GM12878 (cell line): ENCODE results near the gene TIGD4. TPM values are rescaled to one million over a fixed set of nuclear protein-coding genes. Genes with fewer than 3 reads are reported as not detected.

Experiments
- ATAC-seq: fragments of 200-7000 bp; cut with Tn5 transposase; 3 replicates; pipeline ENCODE4 v1.9.1; 2020; ENCODE audit warnings: mild to moderate bottlenecking, moderate library complexity
- BruUV-seq: library from RNA; stranded (reverse); fragments of 400-500 nt; replicated peaks from 2 replicates; lab custom pipeline; 2021; lab: Mats Ljungman, UMichigan
- CTCF ChIA-PET: fragments of 300-600 bp; sonication (Branson Sonifier 250); formaldehyde crosslinking; extraction: SDS; loops from one replicate; lab custom pipeline; 2021; ENCODE audit warnings: inconsistent platforms; lab: Yijun Ruan, JAX
- POLR2A ChIA-PET: fragments of 350-600 bp; formaldehyde crosslinking; extraction: SDS; loops from one replicate; lab custom pipeline; 2021; ENCODE audit warnings: inconsistent platforms; lab: Charles Lee
- RAD21 ChIA-PET: fragments of 300-600 bp; sonication (Branson Sonifier 250); formaldehyde crosslinking; loops from one replicate; lab custom pipeline; 2023; ENCODE audit warnings: antibody characterized with exemption; ENCODE audit not compliant: unreplicated experiment; lab: Charles Lee
- SMC1A ChIA-PET: fragments of 300-600 bp; sonication (Branson Sonifier 250); formaldehyde crosslinking; loops from one replicate; lab custom pipeline; 2023; ENCODE audit not compliant: unreplicated experiment, uncharacterized antibody; lab: Charles Lee
- DNase-seq: peaks from one replicate; pipeline ENCODE4 v3.0.0-alpha.2; 2011; ENCODE audit warnings: low read depth, low spot score
- FAIRE-seq: peaks from 3 replicates; lab custom pipeline; 2011; peaks lifted over from hg19 to GRCh38; lab: Jason Lieb, UNC
- H2AFZ ChIP-seq: 2 replicates; pipeline ENCODE4 v1.6.0; 2011; ENCODE audit warnings: low read depth, low read length, control low read depth; ENCODE audit not compliant: control insufficient read depth
- H3K27ac ChIP-seq: 2 replicates; pipeline ENCODE4 v1.5.1; 2011; ENCODE audit warnings: control low read depth; ENCODE audit not compliant: control insufficient read depth, insufficient read depth
- H3K27me3 ChIP-seq, 2 experiments: replicated peaks in 1 of 2; 2 replicates each; pipeline versions ENCODE4 v1.6.0 to v1.6.1; 2011; ENCODE audit warnings: low read length in 1 of 2; ENCODE audit not compliant: control insufficient read depth in 2 of 2, insufficient read depth in 2 of 2
- H3K36me3 ChIP-seq, 2 experiments: 2 replicates each; pipeline ENCODE4 v1.5.1; 2011; ENCODE audit warnings: low read length in 1 of 2; ENCODE audit not compliant: control insufficient read depth in 2 of 2, insufficient read depth in 2 of 2
- H3K4me1 ChIP-seq: 2 replicates; pipeline ENCODE4 v1.6.1; 2011; ENCODE audit warnings: mild to moderate bottlenecking, low read length, moderate library complexity, mixed read lengths; ENCODE audit not compliant: control insufficient read depth, insufficient read depth
- H3K4me2 ChIP-seq: 2 replicates; pipeline ENCODE4 v1.6.0; 2011; ENCODE audit warnings: control low read depth; ENCODE audit not compliant: control insufficient read depth, insufficient read depth
- H3K4me3 ChIP-seq: fragments of 200-600 bp; sonication (generic); 2 replicates; pipeline ENCODE4 v1.5.1; 2016
- H3K79me2 ChIP-seq: 2 replicates; pipeline ENCODE4 v1.6.0; 2011; ENCODE audit warnings: low read length; ENCODE audit not compliant: control insufficient read depth, insufficient read depth
- H3K9ac ChIP-seq: 2 replicates; pipeline ENCODE4 v1.8.0; 2011; ENCODE audit warnings: low read length, control low read depth, mixed read lengths; ENCODE audit not compliant: control insufficient read depth, insufficient read depth
- H3K9me3 ChIP-seq: replicated peaks from 3 replicates; pipeline ENCODE4 v1.5.1; 2011; ENCODE audit warnings: mild to moderate bottlenecking, low read length; ENCODE audit not compliant: control insufficient read depth, insufficient read depth
- H4K20me1 ChIP-seq: 2 replicates; pipeline ENCODE4 v1.6.0; 2011; ENCODE audit not compliant: control insufficient read depth, insufficient read depth
- ATF3 ChIP-seq: IDR thresholded peaks from 2 replicates; pipeline ENCODE4 v1.6.1; 2011; ENCODE audit warnings: low read depth, mild to moderate bottlenecking, low read length, moderate library complexity, borderline replicate concordance; ENCODE audit errors: extremely low read depth
- BCL11A ChIP-seq: IDR thresholded peaks from 2 replicates; pipeline ENCODE4 v1.6.1; 2011; ENCODE audit warnings: low read depth, low read length
- CHD1 ChIP-seq: IDR thresholded peaks from 2 replicates; pipeline ENCODE4 v1.6.1; 2012; ENCODE audit warnings: low read depth, low read length, improper control_type of control experiment
- CTCF ChIP-seq, 3 experiments: IDR thresholded peaks in 2 of 3; conservative IDR thresholded peaks in 1 of 3; 2 replicates each; pipeline ENCODE4 v1.5.1; 2011; ENCODE audit warnings: low read depth in 3 of 3, low read length in 3 of 3, mild to moderate bottlenecking in 3 of 3, control low read depth in 2 of 3, moderate library complexity in 2 of 3, inconsistent platforms in 1 of 3, mixed read lengths in 1 of 3; ENCODE audit not compliant: control insufficient read depth in 2 of 3, insufficient read depth in 1 of 3; ENCODE audit errors: extremely low read depth in 1 of 3
- EED ChIP-seq: sonication (generic); IDR thresholded peaks from 2 replicates; pipeline ENCODE4 v1.6.1; 2016; ENCODE audit warnings: antibody characterized with exemption, low read depth
- FOS ChIP-seq: IDR thresholded peaks from 3 replicates; pipeline ENCODE4 v1.6.1; 2011; ENCODE audit warnings: borderline replicate concordance; ENCODE audit not compliant: insufficient read length; ENCODE audit errors: extremely low read depth
- MEF2A ChIP-seq: IDR thresholded peaks from 2 replicates; pipeline ENCODE4 v1.6.1; 2011; ENCODE audit warnings: low read depth, mild to moderate bottlenecking, low read length, moderate library complexity; ENCODE audit not compliant: insufficient read depth
- MEF2B ChIP-seq: fragments of 450-650 bp; IDR thresholded peaks from 2 replicates; pipeline ENCODE4 v1.6.1; 2018; ENCODE audit warnings: mild to moderate bottlenecking, moderate library complexity; ENCODE audit not compliant: partially characterized antibody, poor library complexity, severe bottlenecking
- MYB ChIP-seq: fragments of 150-350 bp; IDR thresholded peaks from 2 replicates; pipeline ENCODE4 v1.6.1; 2014; ENCODE audit warnings: mild to moderate bottlenecking, low read depth, low read length, borderline replicate concordance
- NBN ChIP-seq: fragments of 450-650 bp; IDR thresholded peaks from 2 replicates; pipeline ENCODE4 v1.6.1; 2016
- NFYA ChIP-seq: IDR thresholded peaks from 2 replicates; pipeline ENCODE4 v1.6.1; 2011; ENCODE audit warnings: low read depth, mild to moderate bottlenecking, low read length, improper control_type of control experiment, borderline replicate concordance
- NR2C1 ChIP-seq: fragments of 450-650 bp; IDR thresholded peaks from 2 replicates; pipeline ENCODE4 v1.6.1; 2017; ENCODE audit warnings: antibody characterized with exemption, mild to moderate bottlenecking, moderate library complexity
- POLR2AphosphoS5 ChIP-seq: IDR thresholded peaks from 2 replicates; pipeline ENCODE4 v1.6.1; 2011; ENCODE audit warnings: mild to moderate bottlenecking, low read length, inconsistent platforms
- POU2F2 ChIP-seq: IDR thresholded peaks from 3 replicates; pipeline ENCODE4 v1.6.1; 2011; ENCODE audit warnings: low read depth, mild to moderate bottlenecking, low read length, borderline replicate concordance
- SREBF1 ChIP-seq: IDR thresholded peaks from 2 replicates; pipeline ENCODE4 v1.6.1; 2012; ENCODE audit warnings: mild to moderate bottlenecking, low read length
- TARDBP ChIP-seq: IDR thresholded peaks from 2 replicates; pipeline ENCODE4 v1.6.1; 2016; ENCODE audit warnings: borderline replicate concordance
- ZSCAN29 ChIP-seq: fragments of 450-650 bp; IDR thresholded peaks from 2 replicates; pipeline ENCODE4 v1.6.1; 2017; ENCODE audit warnings: mild to moderate bottlenecking, moderate library complexity
- WGBS: methylation state at CpG from one replicate; pipeline ENCODE4 v1.1.6; 2016; ENCODE audit warnings: low lambda C conversion rate; ENCODE audit not compliant: insufficient replicate concordance, insufficient coverage; ENCODE audit errors: missing lambda C conversion rate; 5-methylcytosine and 5-hydroxymethylcytosine counted together
- in situ Hi-C: fragments of 300-500 bp; cut with MboI; formaldehyde crosslinking; loops from 9 replicates; pipeline ENCODE4 v1.14.3; 2018; ENCODE audit warnings: mixed read lengths
- intact Hi-C: fragments of 100-400 bp; cut with micrococcal nuclease; formaldehyde crosslinking; loops from one replicate; pipeline ENCODE4 v1.14.2; 2022; ENCODE audit not compliant: unreplicated experiment
- polyA plus RNA-seq, 11 experiments: library from polyadenylated mRNA; depleted of rRNA in 4 of 11; unstranded in 6 of 11; stranded (reverse) in 5 of 11; fragments of >200 nt; fragmentation: Nextera tagmentation in 4 of 11; fragmentation: Illumina TruSeq in 1 of 11; extraction: Ambion mirVana in 4 of 11; extraction: Trizol in 1 of 11; gene quantifications; 1 replicate in 1 of 11; 2 replicates in 10 of 11; pipeline versions ENCODE4 v1.2.1 to v1.2.3, GENCODE V29; 2011 to 2016; ENCODE audit warnings: inconsistent platforms in 2 of 11, missing spikeins in 2 of 11, low read depth in 1 of 11
- total RNA-seq, 4 experiments: library from RNA; depleted of rRNA in 3 of 4; stranded (reverse); fragments of >200 nt in 3 of 4; fragmentation: Illumina TruSeq in 1 of 4; extraction: Trizol in 1 of 4; gene quantifications; 2 replicates each; pipeline versions ENCODE4 v1.2.1 to v1.2.3, GENCODE V29; 2013 to 2021

The TIGD4 gene
- total and polyA plus RNA-seq, 10 of the 15 experiments (the other 5 are each of a cell fraction or from before 2014, with no cell fraction given): 0.20 to 1.6 (median 0.48) TPM

- TF ChIP-seq CTCF (IDR thresholded peaks at IDR 0.05 in 2 of 3, conservative IDR thresholded peaks at IDR 0.05 in 1 of 3; ENCODE audit: control insufficient read depth in 2 of 3, extremely low read depth in 1 of 3, insufficient read depth in 1 of 3, low read depth in 3 of 3, low read length in 3 of 3) (no peak), FOS (no peak), TARDBP (no peak), MEF2A (no peak), BCL11A (no peak), ATF3 (no peak), NR2C1 (no peak), MYB (no peak), EED (no peak), ZSCAN29 (no peak), POU2F2 (no peak), MEF2B (no peak), NFYA (no peak), POLR2AphosphoS5 (no peak), CHD1 (no peak), SREBF1 (no peak), NBN (no peak)
These were observed 40.5 kb upstream of the TIGD4 start for GRCh38 chr4:152820073-152820472.

More at GRCh38 chr4:152820073-152820472, 40.5 kb upstream of the TIGD4 start:
- H2AFZ ChIP-seq: no peak overlapping the region
- CTCF ChIA-PET: interaction anchor here (1.1 kb wide), 1 partner anchor 27 kb away, joined by 3 read pairs; no protein-coding TSS in a partner anchor
- no peak for DNase-seq
- no peak overlapping the region for H3K9ac ChIP-seq
- no peak for FAIRE-seq
- no peak overlapping the region for H3K27ac ChIP-seq
- H4K20me1 ChIP-seq: no peaks in the 10 kb centered on the region
- in situ Hi-C loops: no loop called here
- intact Hi-C loops: no loop called here
- SMC1A ChIA-PET: interaction anchor here (0.7 to 1.5 kb wide), 3 partner anchors 10 to 38 kb away, joined by 3 to 4 read pairs (median 4); no protein-coding TSS in a partner anchor
- no peaks in the 10 kb centered on the region for H3K79me2 ChIP-seq
- RAD21 ChIA-PET: interaction anchor here (1.6 kb wide), 1 partner anchor 41 kb away, joined by 4 read pairs; no protein-coding TSS in a partner anchor
- peaks cover 0 to 3% of the 10 kb centered on the region in 2 experiments; a peak in 1 of 4 replicates for H3K36me3 ChIP-seq
- H3K4me1 ChIP-seq: no peaks in the 10 kb centered on the region
- POLR2A ChIA-PET: no interaction called here
- peaks cover 2% of the 10 kb centered on the region; the same call in 2 of the 3 replicates for H3K9me3 ChIP-seq
- BruUV-seq: no TSS peak
- 94% methylated on average over 2 of the region's 2 CpGs for WGBS
- H3K4me2 ChIP-seq: no peak overlapping the region
- no peak for ATAC-seq
- H3K27me3 ChIP-seq: no peaks in the 10 kb centered on the region
- no peak overlapping the region for H3K4me3 ChIP-seq
